ENCODE data around the gene HSF5. TPM values are rescaled to one million over a fixed set of nuclear protein-coding genes. Genes with fewer than 3 reads are reported as not detected.

The HSF5 gene
- total RNA-seq, 1 experiment from 2014 or later = not detected

- H3K4me1 Mint-ChIP-seq = peaks cover 24 to 27% of the 10 kb centered on the region in 2 experiments
- Histone ChIP-seq H3K18ac (ENCODE audit: insufficient read length, low read depth, low read length) (no peak overlapping the region), H3K23me2 (ENCODE audit: insufficient read length, low read depth, low read length, poor library complexity, severe bottlenecking) (no peaks in the 10 kb centered on the region), H2BK12ac (ENCODE audit: insufficient read length, low read depth, low read length) (no peak overlapping the region), H3K4me1 (ENCODE audit: insufficient read depth, low read length) (peaks cover 6% of the 10 kb centered on the region; the same call in 1 of the 2 replicates), H3K27ac (ENCODE audit: insufficient read length, low read depth, low read length) (no peak overlapping the region), H2BK15ac (ENCODE audit: low read depth, low read length) (no peak overlapping the region), H4K8ac (replicated peaks; ENCODE audit: insufficient read length, low read depth, low read length) (no peak overlapping the region), H2AFZ (ENCODE audit: low read length) (no peak overlapping the region), H2BK5ac (ENCODE audit: insufficient read length, low read length) (no peak overlapping the region), H3K4me2 (ENCODE audit: insufficient read depth, insufficient read length, low read length) (no peak overlapping the region), H3K27me3 (ENCODE audit: insufficient read depth, low read length) (no peaks in the 10 kb centered on the region), H3K23ac (ENCODE audit: insufficient read length, low read depth, low read length) (no peak overlapping the region), H3K79me2 (ENCODE audit: insufficient read depth, low read length) (no peaks in the 10 kb centered on the region), H2AK5ac (ENCODE audit: insufficient read length, low read length) (no peak overlapping the region), H4K91ac (ENCODE audit: insufficient read length, low read depth, low read length) (no peak overlapping the region), H2BK120ac (ENCODE audit: low read depth, low read length, poor library complexity, severe bottlenecking) (no peak overlapping the region), H3K4ac (ENCODE audit: low read depth, low read length) (no peak overlapping the region), H4K20me1 (ENCODE audit: control insufficient read depth, insufficient read depth, insufficient read length) (no peaks in the 10 kb centered on the region), H3K9me3 (ENCODE audit: control insufficient read depth, low read depth, low read length) (no peaks in the 10 kb centered on the region), H3K79me1 (ENCODE audit: insufficient read depth, low read depth, low read length, poor library complexity, severe bottlenecking) (no peaks in the 10 kb centered on the region), H2BK20ac (ENCODE audit: low read depth, low read length, poor library complexity, severe bottlenecking) (no peak overlapping the region), H4K5ac (ENCODE audit: insufficient read length, low read depth, low read length) (no peak overlapping the region), H3K9ac (ENCODE audit: extremely low read depth, insufficient read length, low read length) (no peak overlapping the region), H3K56ac (ENCODE audit: insufficient read length, low read depth, low read length) (no peak overlapping the region), H3K14ac (ENCODE audit: insufficient read depth, low read length) (no peak overlapping the region), H3T11ph (ENCODE audit: low read length) (no peak overlapping the region)
- H3K27ac Mint-ChIP-seq = no peak overlapping the region
- H3K4me3 Mint-ChIP-seq = no peak overlapping the region
- no peak for TF ChIP-seq CTCF (conservative IDR thresholded peaks at IDR 0.05)
- H3K27me3 Mint-ChIP-seq (ENCODE audit: low read depth) = peaks cover 4% of the 10 kb centered on the region; the same call in 1 of the 2 replicates
- H3K36me3 Mint-ChIP-seq (ENCODE audit: insufficient read depth in 1 of 3, low read depth in 3 of 3) = no peaks in the 10 kb centered on the region
- H3K9me3 Mint-ChIP-seq = no peaks in the 10 kb centered on the region
- no peak for DNase-seq
- WGBS (ENCODE audit: extremely low coverage, insufficient read length, low lambda C conversion rate) = no CpG with 5 or more reads among the region's 3 CpGs
These were observed 106.8 kb downstream of the HSF5 start for GRCh38 chr17:58381124-58382035.

Data from H9 (cell line).